GM19397 (cell line): ENCODE results near the gene SYF2.
"Not testable (repeated sequence)": the region's sequence is repeated elsewhere in the genome, so short reads cannot be mapped to it uniquely, and the experiment has no call there.

Source experiments
- ATAC-seq: cut with Tn5 transposase; IDR thresholded peaks from one replicate; pipeline ENCODE4 v1.9.1; 2021; ENCODE audit warnings: mild to moderate bottlenecking, moderate library complexity; ENCODE audit not compliant: unreplicated experiment

Gene SYF2

GRCh38 chr1:25208092-25208491 is 24.2 kb downstream of the SYF2 start:
- ATAC-seq, result no peak

- ATAC-seq, result no peak
Measured at GRCh38 chr1:25206201-25206600, 26.1 kb downstream of the SYF2 start.

- ATAC-seq, result no peak
Measured at GRCh38 chr1:25205786-25206185, 26.5 kb downstream of the SYF2 start.

GRCh38 chr1:25204797-25205480 is 27.4 kb downstream of the SYF2 start:
- no peak for ATAC-seq

- ATAC-seq, result no peak
Measured at GRCh38 chr1:25201006-25201405, 31.3 kb downstream of the SYF2 start.

GRCh38 chr1:25199819-25200620 is 32.3 kb downstream of the SYF2 start:
- ATAC-seq, result no peak

- no peak for ATAC-seq
Measured at GRCh38 chr1:25198663-25199252, 33.5 kb downstream of the SYF2 start.

- no peak for ATAC-seq
Measured at GRCh38 chr1:25197982-25198662, 34.2 kb downstream of the SYF2 start.

- no peak for ATAC-seq
Measured at GRCh38 chr1:25197235-25197975, 34.9 kb downstream of the SYF2 start.

GRCh38 chr1:25196830-25197229 is 35.5 kb downstream of the SYF2 start:
- no peak for ATAC-seq

GRCh38 chr1:25195835-25196234 is 36.5 kb downstream of the SYF2 start:
- ATAC-seq, result no peak

- no peak for ATAC-seq
Measured at GRCh38 chr1:25194572-25195020, 37.7 kb downstream of the SYF2 start.

GRCh38 chr1:25194054-25194453 is 38.2 kb downstream of the SYF2 start:
- no peak for ATAC-seq

GRCh38 chr1:25193229-25193628 is 39.1 kb downstream of the SYF2 start:
- ATAC-seq, result no peak

- no peak for ATAC-seq
Measured at GRCh38 chr1:25192154-25192553, 40.1 kb downstream of the SYF2 start.

- no peak for ATAC-seq
Measured at GRCh38 chr1:25190260-25190659, 42.0 kb downstream of the SYF2 start.

- ATAC-seq, result not testable (repeated sequence)
Measured at GRCh38 chr1:25187904-25188303, 44.4 kb downstream of the SYF2 start.

GRCh38 chr1:25187077-25187476 is 45.2 kb downstream of the SYF2 start:
- no peak for ATAC-seq

GRCh38 chr1:25186161-25187007 is 45.9 kb downstream of the SYF2 start:
- ATAC-seq, result no peak
